Measurements from ENCODE around the gene TM7SF2.

Gene TM7SF2

GRCh38 chr11:65111744-65112545, at the start of gene TM7SF2:
Gene TM7SF2 (plus strand): TSS chr11:65111872. CDS start chr11:65112016, 144 bp downstream.
- Histone ChIP-seq H3K36me3 (ENCODE audit: insufficient read depth, low read length) (peaks cover 41% of the 10 kb centered on the region), H2AFZ (ENCODE audit: low read length) (no peak within 1 kb of the TSS), H3K9ac (ENCODE audit: low read length) (peak within 1 kb of the TSS; percentile 86), H3K4me3 (ENCODE audit: low read depth, low read length, poor library complexity, severe bottlenecking) (peak within 1 kb of the TSS; percentile 75), H3K4me2 (ENCODE audit: low read length) (peak within 1 kb of the TSS; percentile 90), H3K4me1 (ENCODE audit: insufficient read depth, low read length, severe bottlenecking) (peaks cover 46% of the 10 kb centered on the region), H3K79me2 (ENCODE audit: insufficient read depth, low read length) (no peaks in the 10 kb centered on the region), H3K27me3 (ENCODE audit: insufficient read depth, low read length) (no peaks in the 10 kb centered on the region), H4K20me1 (ENCODE audit: insufficient read depth, low read length) (no peaks in the 10 kb centered on the region), H3K27ac (ENCODE audit: low read depth, low read length, poor library complexity, severe bottlenecking) (peak within 1 kb of the TSS; percentile 98), H3K9me2 (ENCODE audit: low read depth, low read length) (no peaks in the 10 kb centered on the region), H3F3A (ENCODE audit: insufficient read depth, low read length) (0 out of 2 replicates have a peak, but pooled peaks cover 5% of the 10 kb centered on the region), H3K9me3 (ENCODE audit: low read length) (no peaks in the 10 kb centered on the region)
- TF ChIP-seq, protein P1, sequence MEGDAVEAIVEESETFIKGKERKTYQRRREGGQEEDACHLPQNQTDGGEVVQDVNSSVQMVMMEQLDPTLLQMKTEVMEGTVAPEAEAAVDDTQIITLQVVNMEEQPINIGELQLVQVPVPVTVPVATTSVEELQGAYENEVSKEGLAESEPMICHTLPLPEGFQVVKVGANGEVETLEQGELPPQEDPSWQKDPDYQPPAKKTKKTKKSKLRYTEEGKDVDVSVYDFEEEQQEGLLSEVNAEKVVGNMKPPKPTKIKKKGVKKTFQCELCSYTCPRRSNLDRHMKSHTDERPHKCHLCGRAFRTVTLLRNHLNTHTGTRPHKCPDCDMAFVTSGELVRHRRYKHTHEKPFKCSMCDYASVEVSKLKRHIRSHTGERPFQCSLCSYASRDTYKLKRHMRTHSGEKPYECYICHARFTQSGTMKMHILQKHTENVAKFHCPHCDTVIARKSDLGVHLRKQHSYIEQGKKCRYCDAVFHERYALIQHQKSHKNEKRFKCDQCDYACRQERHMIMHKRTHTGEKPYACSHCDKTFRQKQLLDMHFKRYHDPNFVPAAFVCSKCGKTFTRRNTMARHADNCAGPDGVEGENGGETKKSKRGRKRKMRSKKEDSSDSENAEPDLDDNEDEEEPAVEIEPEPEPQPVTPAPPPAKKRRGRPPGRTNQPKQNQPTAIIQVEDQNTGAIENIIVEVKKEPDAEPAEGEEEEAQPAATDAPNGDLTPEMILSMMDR (IDR thresholded peaks at IDR 0.05; ENCODE audit: low read length) = no peak
- no peak for TF ChIP-seq EZH2 (IDR thresholded peaks at IDR 0.05; ENCODE audit: borderline replicate concordance, low read length)

- Histone ChIP-seq H3K4me3 (ENCODE audit: low read depth, low read length, poor library complexity, severe bottlenecking) (no peak overlapping the region), H3K9me2 (ENCODE audit: low read depth, low read length) (no peaks in the 10 kb centered on the region), H3F3A (ENCODE audit: insufficient read depth, low read length) (no peaks in the 10 kb centered on the region), H2AFZ (ENCODE audit: low read length) (no peak overlapping the region), H3K36me3 (ENCODE audit: insufficient read depth, low read length) (no peaks in the 10 kb centered on the region; the same call in 1 of the 2 replicates), H3K27ac (ENCODE audit: low read depth, low read length, poor library complexity, severe bottlenecking) (no peak overlapping the region), H3K27me3 (ENCODE audit: insufficient read depth, low read length) (no peaks in the 10 kb centered on the region), H4K20me1 (ENCODE audit: insufficient read depth, low read length) (no peaks in the 10 kb centered on the region), H3K9me3 (ENCODE audit: low read length) (no peaks in the 10 kb centered on the region), H3K4me1 (ENCODE audit: insufficient read depth, low read length, severe bottlenecking) (peaks cover 6% of the 10 kb centered on the region), H3K9ac (ENCODE audit: low read length) (no peak overlapping the region), H3K4me2 (ENCODE audit: low read length) (no peak overlapping the region), H3K79me2 (ENCODE audit: insufficient read depth, low read length) (no peaks in the 10 kb centered on the region)
- TF ChIP-seq, protein P1 (IDR thresholded peaks at IDR 0.05; ENCODE audit: low read length) = no peak
- TF ChIP-seq EZH2 (IDR thresholded peaks at IDR 0.05; ENCODE audit: borderline replicate concordance, low read length) = no peak
Measured at GRCh38 chr11:65063532-65063931, 48.1 kb upstream of the TM7SF2 start.

- H3F3A ChIP-seq (ENCODE audit: insufficient read depth, low read length) = no peaks in the 10 kb centered on the region
- H3K27me3 ChIP-seq (ENCODE audit: insufficient read depth, low read length) = no peaks in the 10 kb centered on the region
- no peak overlapping the region for H3K9ac ChIP-seq (ENCODE audit: low read length)
- no peak overlapping the region for H3K27ac ChIP-seq (ENCODE audit: low read depth, low read length, poor library complexity, severe bottlenecking)
- TF ChIP-seq, protein P1 (IDR thresholded peaks at IDR 0.05; ENCODE audit: low read length) = no peak
- TF ChIP-seq EZH2 (IDR thresholded peaks at IDR 0.05; ENCODE audit: borderline replicate concordance, low read length) = no peak
- no peaks in the 10 kb centered on the region for H4K20me1 ChIP-seq (ENCODE audit: insufficient read depth, low read length)
- no peaks in the 10 kb centered on the region for H3K9me2 ChIP-seq (ENCODE audit: low read depth, low read length)
- no peak overlapping the region for H2AFZ ChIP-seq (ENCODE audit: low read length)
- no peak overlapping the region for H3K4me2 ChIP-seq (ENCODE audit: low read length)
- H3K9me3 ChIP-seq (ENCODE audit: low read length) = no peaks in the 10 kb centered on the region
- H3K4me3 ChIP-seq (ENCODE audit: low read depth, low read length, poor library complexity, severe bottlenecking) = no peak overlapping the region
- peaks cover 6% of the 10 kb centered on the region for H3K4me1 ChIP-seq (ENCODE audit: insufficient read depth, low read length, severe bottlenecking)
- no peaks in the 10 kb centered on the region for H3K79me2 ChIP-seq (ENCODE audit: insufficient read depth, low read length)
- no peaks in the 10 kb centered on the region; the same call in 1 of the 2 replicates for H3K36me3 ChIP-seq (ENCODE audit: insufficient read depth, low read length)
Measured at GRCh38 chr11:65064847-65065240, 46.8 kb upstream of the TM7SF2 start.

Measured in OCI-LY1 (cell line).